Uterus (tissue), 2 donors: Measurements from ENCODE around the gene BMERB1.

Experiments
- POLR2A ChIP-seq, 2 donors: fragments of 450-650 bp; IDR thresholded peaks; one replicate each; pipeline ENCODE4 v1.6.1; 2016; ENCODE audit warnings: antibody characterized with exemption in 2 of 2, mild to moderate bottlenecking in 1 of 2, moderate library complexity in 1 of 2
- TF ChIP-seq, protein P1 (sequence below), 4 experiments: fragments of 200-600 bp in 2 of 4; fragments of 450-650 bp in 2 of 4; sonication (generic) in 2 of 4; IDR thresholded peaks; one replicate each; pipeline ENCODE4 v1.5.1; 2016 to 2019; ENCODE audit warnings: antibody characterized with exemption in 4 of 4, mild to moderate bottlenecking in 2 of 4, moderate library complexity in 1 of 4

DNA sequence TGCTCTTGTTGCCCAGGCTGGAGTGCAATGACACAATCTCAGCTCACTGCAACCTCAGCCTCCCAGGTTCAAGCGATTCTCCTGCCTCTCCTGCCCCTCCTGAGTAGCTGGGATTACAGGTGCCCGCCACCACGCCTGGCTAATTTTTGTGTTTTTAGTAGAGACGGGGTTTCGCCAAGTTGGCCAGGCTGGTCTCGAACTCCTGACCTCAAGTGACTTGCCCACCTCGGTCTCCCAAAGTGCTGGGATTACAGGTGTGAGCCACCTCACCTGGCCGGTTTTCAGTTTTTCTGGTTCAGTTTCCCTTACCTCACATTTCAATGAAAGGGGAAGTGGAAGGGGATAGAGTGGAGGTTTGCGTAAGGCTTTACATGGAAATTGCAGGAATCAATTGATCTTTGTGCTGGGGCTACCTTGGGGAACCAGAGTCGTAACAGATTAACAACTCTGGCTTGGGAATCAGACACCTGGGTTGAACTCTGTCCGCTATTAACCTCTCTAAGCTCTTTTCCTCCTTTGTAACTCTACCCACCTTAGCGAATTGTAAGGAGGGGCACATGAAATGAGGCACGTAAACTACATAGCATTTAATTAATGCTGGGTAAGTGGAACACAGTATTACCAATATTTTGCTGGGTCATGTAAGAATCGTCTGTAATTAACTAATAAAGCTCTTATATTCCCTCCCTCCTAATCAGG is 35.6 kb upstream of the BMERB1 start:
- TF ChIP-seq, protein P1, sequence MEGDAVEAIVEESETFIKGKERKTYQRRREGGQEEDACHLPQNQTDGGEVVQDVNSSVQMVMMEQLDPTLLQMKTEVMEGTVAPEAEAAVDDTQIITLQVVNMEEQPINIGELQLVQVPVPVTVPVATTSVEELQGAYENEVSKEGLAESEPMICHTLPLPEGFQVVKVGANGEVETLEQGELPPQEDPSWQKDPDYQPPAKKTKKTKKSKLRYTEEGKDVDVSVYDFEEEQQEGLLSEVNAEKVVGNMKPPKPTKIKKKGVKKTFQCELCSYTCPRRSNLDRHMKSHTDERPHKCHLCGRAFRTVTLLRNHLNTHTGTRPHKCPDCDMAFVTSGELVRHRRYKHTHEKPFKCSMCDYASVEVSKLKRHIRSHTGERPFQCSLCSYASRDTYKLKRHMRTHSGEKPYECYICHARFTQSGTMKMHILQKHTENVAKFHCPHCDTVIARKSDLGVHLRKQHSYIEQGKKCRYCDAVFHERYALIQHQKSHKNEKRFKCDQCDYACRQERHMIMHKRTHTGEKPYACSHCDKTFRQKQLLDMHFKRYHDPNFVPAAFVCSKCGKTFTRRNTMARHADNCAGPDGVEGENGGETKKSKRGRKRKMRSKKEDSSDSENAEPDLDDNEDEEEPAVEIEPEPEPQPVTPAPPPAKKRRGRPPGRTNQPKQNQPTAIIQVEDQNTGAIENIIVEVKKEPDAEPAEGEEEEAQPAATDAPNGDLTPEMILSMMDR (IDR thresholded peaks at IDR 0.05), result no peak
- TF ChIP-seq POLR2A (IDR thresholded peaks at IDR 0.05), result no peak
